GM12878 (cell line): ENCODE results near the gene NUDT16L1. TPM values are rescaled to one million over a fixed set of nuclear protein-coding genes. Genes with fewer than 3 reads are reported as not detected.

Experiments
- ATAC-seq: fragments of 200-7000 bp; cut with Tn5 transposase; 3 replicates; pipeline ENCODE4 v1.9.1; 2020; ENCODE audit warnings: mild to moderate bottlenecking, moderate library complexity
- BruUV-seq: library from RNA; stranded (reverse); fragments of 400-500 nt; replicated peaks from 2 replicates; lab custom pipeline; 2021; lab: Mats Ljungman, UMichigan
- CTCF ChIA-PET: fragments of 300-600 bp; sonication (Branson Sonifier 250); formaldehyde crosslinking; extraction: SDS; loops from one replicate; lab custom pipeline; 2021; ENCODE audit warnings: inconsistent platforms; lab: Yijun Ruan, JAX
- POLR2A ChIA-PET: fragments of 350-600 bp; formaldehyde crosslinking; extraction: SDS; loops from one replicate; lab custom pipeline; 2021; ENCODE audit warnings: inconsistent platforms; lab: Charles Lee
- RAD21 ChIA-PET: fragments of 300-600 bp; sonication (Branson Sonifier 250); formaldehyde crosslinking; loops from one replicate; lab custom pipeline; 2023; ENCODE audit warnings: antibody characterized with exemption; ENCODE audit not compliant: unreplicated experiment; lab: Charles Lee
- SMC1A ChIA-PET: fragments of 300-600 bp; sonication (Branson Sonifier 250); formaldehyde crosslinking; loops from one replicate; lab custom pipeline; 2023; ENCODE audit not compliant: unreplicated experiment, uncharacterized antibody; lab: Charles Lee
- DNase-seq: peaks from one replicate; pipeline ENCODE4 v3.0.0-alpha.2; 2011; ENCODE audit warnings: low read depth, low spot score
- FAIRE-seq: peaks from 3 replicates; lab custom pipeline; 2011; peaks lifted over from hg19 to GRCh38; lab: Jason Lieb, UNC
- H2AFZ ChIP-seq: 2 replicates; pipeline ENCODE4 v1.6.0; 2011; ENCODE audit warnings: low read depth, low read length, control low read depth; ENCODE audit not compliant: control insufficient read depth
- H3K27ac ChIP-seq: 2 replicates; pipeline ENCODE4 v1.5.1; 2011; ENCODE audit warnings: control low read depth; ENCODE audit not compliant: control insufficient read depth, insufficient read depth
- H3K27me3 ChIP-seq, 2 experiments: replicated peaks in 1 of 2; 2 replicates each; pipeline versions ENCODE4 v1.6.0 to v1.6.1; 2011; ENCODE audit warnings: low read length in 1 of 2; ENCODE audit not compliant: control insufficient read depth in 2 of 2, insufficient read depth in 2 of 2
- H3K36me3 ChIP-seq, 2 experiments: 2 replicates each; pipeline ENCODE4 v1.5.1; 2011; ENCODE audit warnings: low read length in 1 of 2; ENCODE audit not compliant: control insufficient read depth in 2 of 2, insufficient read depth in 2 of 2
- H3K4me1 ChIP-seq: 2 replicates; pipeline ENCODE4 v1.6.1; 2011; ENCODE audit warnings: mild to moderate bottlenecking, low read length, moderate library complexity, mixed read lengths; ENCODE audit not compliant: control insufficient read depth, insufficient read depth
- H3K4me2 ChIP-seq: 2 replicates; pipeline ENCODE4 v1.6.0; 2011; ENCODE audit warnings: control low read depth; ENCODE audit not compliant: control insufficient read depth, insufficient read depth
- H3K4me3 ChIP-seq: fragments of 200-600 bp; sonication (generic); 2 replicates; pipeline ENCODE4 v1.5.1; 2016
- H3K79me2 ChIP-seq: 2 replicates; pipeline ENCODE4 v1.6.0; 2011; ENCODE audit warnings: low read length; ENCODE audit not compliant: control insufficient read depth, insufficient read depth
- H3K9ac ChIP-seq: 2 replicates; pipeline ENCODE4 v1.8.0; 2011; ENCODE audit warnings: low read length, control low read depth, mixed read lengths; ENCODE audit not compliant: control insufficient read depth, insufficient read depth
- H3K9me3 ChIP-seq: replicated peaks from 3 replicates; pipeline ENCODE4 v1.5.1; 2011; ENCODE audit warnings: mild to moderate bottlenecking, low read length; ENCODE audit not compliant: control insufficient read depth, insufficient read depth
- H4K20me1 ChIP-seq: 2 replicates; pipeline ENCODE4 v1.6.0; 2011; ENCODE audit not compliant: control insufficient read depth, insufficient read depth
- BCL11A ChIP-seq: IDR thresholded peaks from 2 replicates; pipeline ENCODE4 v1.6.1; 2011; ENCODE audit warnings: low read depth, low read length
- POLR2A ChIP-seq: IDR thresholded peaks from 2 replicates; pipeline ENCODE4 v1.6.1; 2011; ENCODE audit warnings: low read depth, mild to moderate bottlenecking, low read length
- POLR2AphosphoS5 ChIP-seq: IDR thresholded peaks from 2 replicates; pipeline ENCODE4 v1.6.1; 2011; ENCODE audit warnings: mild to moderate bottlenecking, low read length, inconsistent platforms
- RB1 ChIP-seq: fragments of 450-650 bp; formaldehyde crosslinking; IDR thresholded peaks from 2 replicates; pipeline ENCODE4 v1.6.1; 2017; ENCODE audit warnings: mild to moderate bottlenecking, borderline replicate concordance
- RUNX3 ChIP-seq: IDR thresholded peaks from 2 replicates; pipeline ENCODE4 v1.6.1; 2012; ENCODE audit warnings: low read length, inconsistent platforms
- WGBS: methylation state at CpG from one replicate; pipeline ENCODE4 v1.1.6; 2016; ENCODE audit warnings: low lambda C conversion rate; ENCODE audit not compliant: insufficient replicate concordance, insufficient coverage; ENCODE audit errors: missing lambda C conversion rate; 5-methylcytosine and 5-hydroxymethylcytosine counted together
- in situ Hi-C: fragments of 300-500 bp; cut with MboI; formaldehyde crosslinking; loops from 9 replicates; pipeline ENCODE4 v1.14.3; 2018; ENCODE audit warnings: mixed read lengths
- intact Hi-C: fragments of 100-400 bp; cut with micrococcal nuclease; formaldehyde crosslinking; loops from one replicate; pipeline ENCODE4 v1.14.2; 2022; ENCODE audit not compliant: unreplicated experiment
- polyA plus RNA-seq, 11 experiments: library from polyadenylated mRNA; depleted of rRNA in 4 of 11; unstranded in 6 of 11; stranded (reverse) in 5 of 11; fragments of >200 nt; fragmentation: Nextera tagmentation in 4 of 11; fragmentation: Illumina TruSeq in 1 of 11; extraction: Ambion mirVana in 4 of 11; extraction: Trizol in 1 of 11; gene quantifications; 1 replicate in 1 of 11; 2 replicates in 10 of 11; pipeline versions ENCODE4 v1.2.1 to v1.2.3, GENCODE V29; 2011 to 2016; ENCODE audit warnings: inconsistent platforms in 2 of 11, missing spikeins in 2 of 11, low read depth in 1 of 11
- total RNA-seq, 4 experiments: library from RNA; depleted of rRNA in 3 of 4; stranded (reverse); fragments of >200 nt in 3 of 4; fragmentation: Illumina TruSeq in 1 of 4; extraction: Trizol in 1 of 4; gene quantifications; 2 replicates each; pipeline versions ENCODE4 v1.2.1 to v1.2.3, GENCODE V29; 2013 to 2021

NUDT16L1 gene
- total and polyA plus RNA-seq, 10 of the 15 experiments (the other 5 are each of a cell fraction or from before 2014, with no cell fraction given), result 1.4 to 77.7 (median 28.9) TPM

DNA sequence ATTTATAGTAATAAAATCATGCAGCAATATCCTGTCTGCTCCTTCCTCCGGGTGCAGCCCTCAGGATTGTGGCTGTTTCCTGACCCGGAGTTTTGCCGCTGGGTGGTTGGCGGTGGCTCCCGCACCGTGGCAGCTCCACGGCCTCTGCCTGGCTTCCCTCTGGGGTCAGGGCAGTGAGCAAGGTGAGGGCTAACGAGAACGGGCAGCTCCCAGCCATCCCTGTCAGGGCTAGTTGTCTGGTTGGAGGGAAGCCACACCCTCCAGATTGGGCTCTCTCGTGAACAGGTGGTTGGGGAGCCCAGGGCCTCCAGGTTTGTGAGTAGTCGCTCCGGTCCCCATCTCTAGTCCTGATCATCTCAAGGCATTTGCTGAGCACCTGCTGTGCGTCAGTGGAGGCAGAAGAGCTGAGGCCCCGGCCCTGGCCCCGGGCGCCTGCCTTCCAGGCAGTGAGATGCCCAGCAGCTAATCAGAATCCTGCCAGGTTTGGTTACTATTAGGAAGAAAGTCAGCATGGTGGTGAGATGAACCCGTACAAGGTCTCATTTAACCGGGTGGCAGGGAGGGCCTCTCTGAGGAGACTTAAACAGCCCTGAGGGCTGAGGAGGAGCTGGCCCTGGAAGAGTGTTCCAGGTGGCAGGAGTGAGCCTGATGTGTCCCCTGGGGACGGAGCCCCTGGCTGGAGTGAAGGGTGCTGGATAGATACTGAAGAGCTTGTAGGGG lies 2.3 kb upstream of the NUDT16L1 start:
- no peak overlapping the region for H3K4me3 ChIP-seq
- in situ Hi-C loops (no loop called here), intact Hi-C loops (loop anchor here (5.0 kb wide), 1 partner anchor 266 kb away; the partner anchor contains the start of gene SEC14L5)
- H3K4me2 ChIP-seq, result no peak overlapping the region
- peaks cover 12% of the 10 kb centered on the region for H3K4me1 ChIP-seq
- RAD21 ChIA-PET, result no interaction called here
- H2AFZ ChIP-seq, result no peak overlapping the region
- SMC1A ChIA-PET, result no interaction called here
- H4K20me1 ChIP-seq, result no peaks in the 10 kb centered on the region
- no peak for FAIRE-seq
- WGBS, result 78% methylated on average over 19 of the region's 19 CpGs
- DNase-seq, result no peak
- peaks cover 11% of the 10 kb centered on the region for H3K79me2 ChIP-seq
- no peaks in the 10 kb centered on the region for H3K27me3 ChIP-seq
- no peak overlapping the region for H3K9ac ChIP-seq
- POLR2A ChIA-PET, result no interaction called here
- no peak for ATAC-seq
- TF ChIP-seq RB1, result no peak
- TF ChIP-seq RUNX3, result no peak
- peaks cover under 1 to 14% of the 10 kb centered on the region in 2 experiments; a peak in 3 of 4 replicates for H3K36me3 ChIP-seq
- no TSS peak for BruUV-seq
- H3K9me3 ChIP-seq, result no peaks in the 10 kb centered on the region
- CTCF ChIA-PET, result interaction anchor here (0.7 kb wide), 1 partner anchor 217 kb away, joined by 3 read pairs; no protein-coding TSS in a partner anchor
- no peak overlapping the region for H3K27ac ChIP-seq

DNA sequence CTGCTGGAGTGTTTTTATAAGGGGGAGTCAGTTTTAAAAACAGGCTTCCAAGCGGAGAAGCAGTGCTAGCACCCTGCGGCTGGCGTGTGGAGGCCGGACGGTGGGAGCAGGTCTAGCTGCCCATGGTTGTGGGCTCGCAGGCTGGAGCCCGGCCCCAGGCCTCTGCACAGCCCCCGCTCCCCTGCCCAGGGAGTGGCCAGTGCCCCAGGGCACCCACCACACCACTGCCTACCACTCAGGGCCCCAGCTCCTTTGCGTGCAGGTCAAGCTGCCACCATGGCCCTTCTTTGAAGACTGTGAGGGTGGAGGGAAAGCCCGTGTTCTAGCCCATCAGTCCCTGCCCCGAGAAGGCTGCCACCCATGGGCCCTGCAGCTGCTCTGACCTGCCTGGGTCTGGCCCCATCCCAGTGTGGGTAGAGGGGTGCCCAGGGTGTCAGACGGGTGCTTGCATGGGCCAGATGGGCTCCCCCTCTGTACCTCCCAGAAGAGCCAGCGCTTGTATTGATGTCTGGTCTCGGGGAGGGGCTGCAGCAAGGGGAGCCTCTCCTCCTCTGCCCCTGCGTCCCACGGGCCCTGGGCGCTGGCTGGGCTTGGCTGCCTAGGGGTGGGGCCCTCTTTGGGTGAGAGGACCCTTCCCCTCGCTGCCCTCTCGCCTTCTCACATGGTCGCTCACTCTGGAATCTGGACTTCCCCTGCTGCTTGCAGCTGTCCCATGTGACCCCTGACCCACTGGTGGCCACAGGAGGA lies 1.5 kb upstream of the NUDT16L1 start:
- POLR2A ChIA-PET, result interaction anchor here (0.6 kb wide), 1 partner anchor 43 kb away, joined by 4 read pairs; the partner anchor contains the start of genes ANKS3 and DNAAF8
- H3K79me2 ChIP-seq, result peaks cover 11% of the 10 kb centered on the region
- no peak for FAIRE-seq

More for the DNA sequence above, 1.5 kb upstream of the NUDT16L1 start:
- Histone ChIP-seq H3K27ac (no peak overlapping the region), H3K4me1 (peaks cover 12% of the 10 kb centered on the region), H3K36me3 (peaks cover 2 to 15% of the 10 kb centered on the region in 2 experiments; a peak in 3 of 4 replicates), H2AFZ (no peak overlapping the region), H3K4me2 (0 out of 2 replicates have a peak overlapping the region, but pooled peaks have one; percentile 99), H3K9me3 (no peaks in the 10 kb centered on the region), H4K20me1 (no peaks in the 10 kb centered on the region), H3K27me3 (no peaks in the 10 kb centered on the region), H3K4me3 (no peak overlapping the region), H3K9ac (no peak overlapping the region)
- BruUV-seq, result no TSS peak
- 53% methylated on average over 18 of the region's 20 CpGs for WGBS
- RAD21 ChIA-PET, result interaction anchor here (0.6 kb wide), 1 partner anchor 155 kb away, joined by 4 read pairs; no protein-coding TSS in a partner anchor
- no peak for DNase-seq
- CTCF ChIA-PET, result interaction anchor here (0.5 to 0.7 kb wide), 2 partner anchors 101 to 218 kb away, joined by 3 to 4 read pairs; no protein-coding TSS in a partner anchor
- intact Hi-C loops (loop anchor here (5.0 kb wide), 1 partner anchor 265 kb away; the partner anchor contains the start of gene SEC14L5), in situ Hi-C loops (no loop called here)
- TF ChIP-seq POLR2A (peak; percentile 53), POLR2AphosphoS5 (peak; percentile 47; the same call in 1 of the 2 replicates), BCL11A (no peak)
- ATAC-seq, result no peak
- SMC1A ChIA-PET, result no interaction called here
